PC-3 (cell line): ENCODE data around the gene SMG6. TPM values are rescaled to one million over a fixed set of nuclear protein-coding genes. Genes with fewer than 3 reads are reported as not detected.

ENCODE experiments used
- ATAC-seq: fragments of 200-7000 bp; cut with Tn5 transposase; 2 replicates; pipeline ENCODE4 v1.9.1; 2020; ENCODE audit warnings: mild to moderate bottlenecking, moderate library complexity
- BruUV-seq: library from RNA; stranded (reverse); fragments of 400-500 nt; replicated peaks from 2 replicates; lab custom pipeline; 2021; lab: Mats Ljungman, UMichigan
- CTCF ChIA-PET: fragments of 300-600 bp; sonication (Branson Sonifier 250); formaldehyde crosslinking; loops from one replicate; lab custom pipeline; 2022; ENCODE audit warnings: antibody characterized with exemption; lab: Charles Lee
- POLR2A ChIA-PET: fragments of 300-600 bp; sonication (Branson Sonifier 250); formaldehyde crosslinking; loops from one replicate; lab custom pipeline; 2022; ENCODE audit warnings: antibody characterized with exemption; ENCODE audit not compliant: unreplicated experiment; lab: Charles Lee
- DNase-seq: peaks from one replicate; pipeline ENCODE4 v3.0.0-alpha.2; 2015
- H2AFZ ChIP-seq: fragments of 300-600 bp; sonication (generic); 2 replicates; pipeline ENCODE4 v1.6.0; 2016; ENCODE audit warnings: antibody characterized with exemption, low read length
- H3F3A ChIP-seq: fragments of 300-600 bp; sonication (generic); one replicate; pipeline ENCODE4 v1.6.0; 2017; ENCODE audit warnings: antibody characterized with exemption, low read length, control low read depth, mild to moderate bottlenecking; ENCODE audit not compliant: unreplicated experiment
- H3K27ac ChIP-seq: fragments of 300-600 bp; sonication (generic); 2 replicates; pipeline ENCODE4 v1.5.1; 2016; ENCODE audit warnings: mild to moderate bottlenecking, low read length
- H3K27me3 ChIP-seq: fragments of 300-600 bp; sonication (generic); 2 replicates; pipeline ENCODE4 v1.6.1; 2016; ENCODE audit warnings: low read length, mixed read lengths
- H3K36me3 ChIP-seq: fragments of 300-600 bp; sonication (generic); 2 replicates; pipeline ENCODE4 v1.6.1; 2016; ENCODE audit warnings: low read depth, mixed run types, low read length, mixed read lengths
- H3K4me1 ChIP-seq: fragments of 300-600 bp; sonication (generic); 2 replicates; pipeline ENCODE4 v1.5.1; 2016; ENCODE audit warnings: low read length; ENCODE audit not compliant: insufficient read depth
- H3K4me2 ChIP-seq: fragments of 300-600 bp; sonication (generic); 2 replicates; pipeline ENCODE4 v1.6.0; 2016; ENCODE audit warnings: low read length
- H3K4me3 ChIP-seq: fragments of 300-600 bp; sonication (generic); 2 replicates; pipeline ENCODE4 v1.5.1; 2016; ENCODE audit warnings: mild to moderate bottlenecking, low read length, mixed read lengths
- H3K79me2 ChIP-seq: fragments of 300-600 bp; sonication (generic); 2 replicates; pipeline ENCODE4 v1.6.1; 2017; ENCODE audit warnings: low read length, mixed read lengths
- H3K9ac ChIP-seq: fragments of 300-600 bp; sonication (generic); 2 replicates; pipeline ENCODE4 v1.6.0; 2016; ENCODE audit warnings: mild to moderate bottlenecking, low read length
- H3K9me2 ChIP-seq: fragments of 300-600 bp; sonication (generic); replicated peaks from 2 replicates; pipeline ENCODE4 v1.6.1; 2016; ENCODE audit warnings: mixed run types, low read length, mixed read lengths
- H3K9me3 ChIP-seq: fragments of 300-600 bp; sonication (generic); 2 replicates; pipeline ENCODE4 v1.6.1; 2016; ENCODE audit warnings: low read length, mixed read lengths
- H4K20me1 ChIP-seq: fragments of 300-600 bp; sonication (generic); 2 replicates; pipeline ENCODE4 v1.6.1; 2016; ENCODE audit warnings: low read length, mixed read lengths
- EZH2 ChIP-seq: fragments of 300-600 bp; sonication (generic); IDR thresholded peaks from one replicate; pipeline ENCODE4 v1.6.1; 2017; ENCODE audit warnings: antibody characterized with exemption, mild to moderate bottlenecking, low read length; ENCODE audit not compliant: unreplicated experiment
- EZH2phosphoT487 ChIP-seq: fragments of 300-600 bp; sonication (generic); IDR thresholded peaks from 2 replicates; pipeline ENCODE4 v1.6.1; 2018; ENCODE audit warnings: mild to moderate bottlenecking, antibody characterized with exemption, low read length, borderline replicate concordance
- intact Hi-C: fragments of 100-400 bp; cut with micrococcal nuclease; formaldehyde crosslinking; loops from 2 replicates; pipeline ENCODE4 v1.9.0; 2023
- total RNA-seq: library from RNA; depleted of rRNA; stranded (reverse); fragments of >200 nt; gene quantifications from 2 replicates; pipeline ENCODE4 v1.2.3, GENCODE V29; 2014
- TF ChIP-seq, protein P1 (sequence below): fragments of 300-600 bp; sonication (generic); conservative IDR thresholded peaks from 2 replicates; pipeline ENCODE4 v1.5.1; 2017; ENCODE audit warnings: antibody characterized with exemption, low read depth, mild to moderate bottlenecking, low read length

Gene SMG6
- total RNA-seq, 1 experiment from 2014 or later: 13.4 TPM

GRCh38 chr17:2312736-2313135 lies 9.2 kb upstream of the SMG6 start:
- H3K4me2 ChIP-seq: no peak overlapping the region
- H3F3A ChIP-seq: no peaks in the 10 kb centered on the region
- ChIA-PET CTCF (no interaction called here), POLR2A (no interaction called here)
- H3K9me3 ChIP-seq: no peaks in the 10 kb centered on the region
- BruUV-seq: no TSS peak
- H3K27ac ChIP-seq: no peak overlapping the region
- no peak overlapping the region for H3K4me3 ChIP-seq
- DNase-seq (no peak), ATAC-seq (no peak)
- H3K4me1 ChIP-seq: no peaks in the 10 kb centered on the region
- H3K27me3 ChIP-seq: no peaks in the 10 kb centered on the region
- no peaks in the 10 kb centered on the region for H4K20me1 ChIP-seq
- H3K9ac ChIP-seq: no peak overlapping the region
- H3K9me2 ChIP-seq: no peaks in the 10 kb centered on the region
- no peak overlapping the region for H2AFZ ChIP-seq
- H3K36me3 ChIP-seq: no peaks in the 10 kb centered on the region
- TF ChIP-seq EZH2phosphoT487 (no peak), EZH2 (no peak)
- TF ChIP-seq, protein P1, sequence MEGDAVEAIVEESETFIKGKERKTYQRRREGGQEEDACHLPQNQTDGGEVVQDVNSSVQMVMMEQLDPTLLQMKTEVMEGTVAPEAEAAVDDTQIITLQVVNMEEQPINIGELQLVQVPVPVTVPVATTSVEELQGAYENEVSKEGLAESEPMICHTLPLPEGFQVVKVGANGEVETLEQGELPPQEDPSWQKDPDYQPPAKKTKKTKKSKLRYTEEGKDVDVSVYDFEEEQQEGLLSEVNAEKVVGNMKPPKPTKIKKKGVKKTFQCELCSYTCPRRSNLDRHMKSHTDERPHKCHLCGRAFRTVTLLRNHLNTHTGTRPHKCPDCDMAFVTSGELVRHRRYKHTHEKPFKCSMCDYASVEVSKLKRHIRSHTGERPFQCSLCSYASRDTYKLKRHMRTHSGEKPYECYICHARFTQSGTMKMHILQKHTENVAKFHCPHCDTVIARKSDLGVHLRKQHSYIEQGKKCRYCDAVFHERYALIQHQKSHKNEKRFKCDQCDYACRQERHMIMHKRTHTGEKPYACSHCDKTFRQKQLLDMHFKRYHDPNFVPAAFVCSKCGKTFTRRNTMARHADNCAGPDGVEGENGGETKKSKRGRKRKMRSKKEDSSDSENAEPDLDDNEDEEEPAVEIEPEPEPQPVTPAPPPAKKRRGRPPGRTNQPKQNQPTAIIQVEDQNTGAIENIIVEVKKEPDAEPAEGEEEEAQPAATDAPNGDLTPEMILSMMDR: no peak
- H3K79me2 ChIP-seq: no peaks in the 10 kb centered on the region
- intact Hi-C loops: no loop called here

DNA sequence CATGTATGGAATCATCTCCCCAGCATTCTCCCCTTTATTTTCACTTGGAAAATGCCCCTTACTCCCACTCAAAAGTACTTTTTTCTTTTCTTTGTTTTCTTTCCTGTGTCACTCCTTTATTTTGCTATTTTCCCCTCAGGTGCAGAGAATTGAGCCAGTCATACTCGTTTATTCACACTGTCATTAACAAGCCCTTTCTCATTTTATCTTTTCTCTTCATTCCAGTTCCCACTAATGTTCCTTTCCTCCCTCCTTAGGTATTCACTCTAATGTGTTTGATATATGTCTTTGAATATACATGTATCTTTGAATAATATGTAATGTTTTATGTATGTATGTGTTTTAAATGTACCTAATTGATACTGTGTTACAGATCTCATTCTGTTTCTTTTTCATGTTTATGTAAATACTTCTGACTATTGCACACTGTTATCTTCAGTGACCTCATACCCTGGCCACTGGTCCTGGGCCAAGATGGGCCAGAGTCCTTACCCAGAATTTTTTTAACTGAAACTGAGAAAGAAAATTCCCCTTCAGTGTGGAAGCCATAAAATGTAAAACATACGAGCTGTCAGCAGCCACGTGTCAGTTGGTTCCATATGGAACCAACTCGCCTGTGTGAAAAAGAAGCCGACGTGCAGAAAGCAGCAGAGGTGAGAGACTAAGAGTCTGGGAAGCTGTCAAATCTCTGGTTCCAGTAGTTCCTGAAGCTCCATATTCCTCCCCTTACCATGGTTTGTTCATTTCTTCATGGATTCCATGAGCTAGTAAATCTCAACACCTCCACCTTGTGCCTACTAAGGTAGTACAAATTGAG lies 6.0 kb upstream of the SMG6 start:
- H4K20me1 ChIP-seq: no peaks in the 10 kb centered on the region
- H3K36me3 ChIP-seq: no peaks in the 10 kb centered on the region
- no peaks in the 10 kb centered on the region for H3K9me3 ChIP-seq
- TF ChIP-seq EZH2 (no peak), EZH2phosphoT487 (no peak)
- TF ChIP-seq, protein P1: no peak
- no peak for DNase-seq
- H3K27ac ChIP-seq: no peak overlapping the region
- no peaks in the 10 kb centered on the region for H3F3A ChIP-seq
- ChIA-PET POLR2A (no interaction called here), CTCF (no interaction called here)
- no TSS peak for BruUV-seq
- H3K9me2 ChIP-seq: no peaks in the 10 kb centered on the region
- no peak overlapping the region for H2AFZ ChIP-seq
- H3K9ac ChIP-seq: no peak overlapping the region
- intact Hi-C loops: no loop called here
- H3K4me2 ChIP-seq: no peak overlapping the region
- ATAC-seq: no peak
- no peaks in the 10 kb centered on the region for H3K4me1 ChIP-seq
- no peaks in the 10 kb centered on the region for H3K27me3 ChIP-seq
- 0 out of 2 replicates have a peak, but pooled peaks cover 4% of the 10 kb centered on the region for H3K79me2 ChIP-seq
- no peak overlapping the region for H3K4me3 ChIP-seq

GRCh38 chr17:2304931-2305330 lies 1.3 kb upstream of the SMG6 start:
- Histone ChIP-seq H3F3A (no peaks in the 10 kb centered on the region), H3K36me3 (no peaks in the 10 kb centered on the region), H3K4me1 (0 out of 2 replicates have a peak, but pooled peaks cover 3% of the 10 kb centered on the region), H3K9me3 (no peaks in the 10 kb centered on the region), H4K20me1 (no peaks in the 10 kb centered on the region), H3K27ac (no peak overlapping the region), H3K9ac (no peak overlapping the region), H3K79me2 (peaks cover 39% of the 10 kb centered on the region), H3K4me2 (no peak overlapping the region), H2AFZ (no peak overlapping the region), H3K4me3 (no peak overlapping the region), H3K27me3 (no peaks in the 10 kb centered on the region), H3K9me2 (no peaks in the 10 kb centered on the region)
- DNase-seq (no peak), ATAC-seq (no peak)
- no peak for TF ChIP-seq EZH2
- TF ChIP-seq EZH2phosphoT487: no peak
- TF ChIP-seq, protein P1: no peak
- CTCF ChIA-PET: no interaction called here
- POLR2A ChIA-PET: no interaction called here
- intact Hi-C loops: no loop called here
- TSS peak; percentile 75 for BruUV-seq
